ENCODE data around the gene NPLOC4. TPM values are rescaled to one million over a fixed set of nuclear protein-coding genes. Genes with fewer than 3 reads are reported as not detected.

NPLOC4 gene
- total and polyA plus RNA-seq, 2 of the 13 experiments (the other 11 are each of a cell fraction or from before 2014, with no cell fraction given), result 57.0 to 97.0 TPM

GRCh38 chr17:81552244-81553017 lies 84.5 kb downstream of the NPLOC4 start, which contains the start of gene FAAP100 (continued):
- TF ChIP-seq ZBTB25 (CRISPR knock-in tag; IDR thresholded peaks at IDR 0.05) (peak; percentile 75; the same call in 1 of the 2 replicates), ZNF558 (CRISPR knock-in tag; IDR thresholded peaks at IDR 0.05; ENCODE audit: borderline replicate concordance) (peak; percentile 20; the same call in 1 of the 2 replicates), CSRNP1 (CRISPR knock-in tag; IDR thresholded peaks at IDR 0.05) (peak; percentile 78; the same call in 1 of the 2 replicates), RXRB (CRISPR knock-in tag; IDR thresholded peaks at IDR 0.05; ENCODE audit: borderline replicate concordance) (peak; percentile 35; the same call in 1 of the 2 replicates), GABPA (IDR thresholded peaks at IDR 0.05; ENCODE audit: low read depth, low read length) (peak; percentile 74), GABPA (CRISPR knock-in tag; IDR thresholded peaks at IDR 0.05; ENCODE audit: low read depth) (peak; percentile 67), ZNF280B (CRISPR knock-in tag; IDR thresholded peaks at IDR 0.05; ENCODE audit: borderline replicate concordance) (peak; percentile 34; the same call in 1 of the 2 replicates), MXD1 (CRISPR knock-in tag; IDR thresholded peaks at IDR 0.05) (peak; percentile 87), RARG (CRISPR knock-in tag; IDR thresholded peaks at IDR 0.05; ENCODE audit: low read depth) (no peak; the same call in 1 of the 2 replicates), ZNF18 (CRISPR knock-in tag; IDR thresholded peaks at IDR 0.05; ENCODE audit: insufficient replicate concordance) (peak; percentile 90), PRDM15 (CRISPR knock-in tag; IDR thresholded peaks at IDR 0.05) (peak; percentile 43; the same call in 1 of the 2 replicates), ZNF136 (CRISPR knock-in tag; IDR thresholded peaks at IDR 0.05; ENCODE audit: low read depth) (0 out of 2 replicates have a peak, but pooled peaks have one; percentile 42), ZNF674 (CRISPR knock-in tag; IDR thresholded peaks at IDR 0.05; ENCODE audit: low read depth) (peak; percentile 95; the same call in 1 of the 2 replicates)

Data from HepG2 (cell line).